ENCODE data around the gene SYVN1. TPM values are rescaled to one million over a fixed set of nuclear protein-coding genes. Genes with fewer than 3 reads are reported as not detected.

Gene SYVN1
- polyA plus RNA-seq, 1 of the 3 experiments (the other 2 are of a cell fraction): 31.9 TPM

GRCh38 chr11:65148657-65149056 is 14.3 kb upstream of the SYVN1 start (continued):
- TF ChIP-seq SMC3 (IDR thresholded peaks at IDR 0.05; ENCODE audit: low read depth, low read length) (no peak), USF1 (IDR thresholded peaks at IDR 0.05; ENCODE audit: borderline replicate concordance, low read depth) (no peak), TEAD4 (IDR thresholded peaks at IDR 0.05; ENCODE audit: borderline replicate concordance, insufficient read depth) (no peak), FOXJ3 (CRISPR knock-in tag; IDR thresholded peaks at IDR 0.05) (no peak)

DNA sequence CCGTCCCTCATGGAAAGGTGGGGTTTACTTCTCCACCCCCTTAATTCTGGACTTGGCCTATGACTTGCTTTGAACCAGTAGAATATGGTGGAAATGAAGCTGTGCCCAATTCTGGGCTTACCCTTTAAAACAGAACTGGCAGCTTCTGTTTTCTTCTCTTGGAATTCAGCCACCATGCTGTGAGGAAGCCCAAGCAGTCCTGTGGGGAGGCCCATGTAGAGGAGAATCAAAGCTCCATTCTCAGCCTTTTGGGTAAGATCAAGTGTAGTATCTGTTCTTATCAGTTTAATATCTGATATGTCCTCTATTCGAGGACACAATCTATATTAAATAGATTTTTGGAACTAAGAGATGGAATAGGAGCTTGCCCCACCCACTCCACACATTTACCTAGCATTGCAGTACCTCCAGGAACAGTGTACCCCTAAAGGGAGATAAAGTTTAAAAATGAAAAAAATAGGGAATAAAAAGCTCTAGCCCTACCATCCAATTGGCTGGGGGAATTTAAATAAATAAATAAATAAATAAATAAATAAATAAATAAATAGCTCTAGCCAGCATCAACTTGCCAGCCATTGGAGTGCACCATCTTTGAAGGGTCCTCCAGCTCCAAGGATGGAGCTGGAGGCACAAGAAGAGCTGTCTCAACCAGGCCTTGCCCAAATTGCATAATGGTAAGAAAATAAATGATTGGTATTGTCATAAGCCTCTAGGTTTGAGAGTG is 13.2 kb upstream of the SYVN1 start:
- Histone ChIP-seq H3K27ac (ENCODE audit: low read depth in 2 of 2, low read length in 1 of 2) (no peak overlapping the region), H3F3A (replicated peaks; ENCODE audit: insufficient read depth) (peaks cover 14% of the 10 kb centered on the region), H4K20me1 (ENCODE audit: insufficient read depth) (no peaks in the 10 kb centered on the region), H3K36me3 (replicated peaks in 1 of 2; ENCODE audit: control insufficient read depth in 1 of 2, insufficient read depth in 2 of 2, low read length in 1 of 2) (no peaks in the 10 kb centered on the region), H3K27me3 (ENCODE audit: insufficient read depth) (no peaks in the 10 kb centered on the region), H3K4me2 (no peak overlapping the region), H3K9me2 (no peaks in the 10 kb centered on the region), H2AFZ (ENCODE audit: low read depth) (no peak overlapping the region), H3K4me1 (ENCODE audit: control insufficient read depth in 1 of 2, insufficient read depth in 2 of 2, low read depth in 1 of 2, low read length in 1 of 2) (peaks cover 11% of the 10 kb centered on the region in 2 experiments; a peak in 2 of 4 replicates), H3K9me3 (no peaks in the 10 kb centered on the region), H3K79me2 (ENCODE audit: insufficient read depth) (no peaks in the 10 kb centered on the region), H3K4me3 (ENCODE audit: low read depth in 2 of 2, low read length in 1 of 2) (no peak overlapping the region), H3K9ac (no peak overlapping the region)
- ChIA-PET CTCF (interaction anchor here (0.9 to 3.8 kb wide), 5 partner anchors 9 to 168 kb away, joined by 3 to 13 read pairs (median 4); no protein-coding TSS in a partner anchor), POLR2A (no interaction called here)
- TF ChIP-seq TAF1 (IDR thresholded peaks at IDR 0.05; ENCODE audit: borderline replicate concordance, low read depth, low read length) (no peak), NFIC (IDR thresholded peaks at IDR 0.05; ENCODE audit: borderline replicate concordance) (no peak)
- WGBS (ENCODE audit: low lambda C conversion rate): 20% methylated on average over 2 of the region's 2 CpGs
- no peak for DNase-seq

DNA sequence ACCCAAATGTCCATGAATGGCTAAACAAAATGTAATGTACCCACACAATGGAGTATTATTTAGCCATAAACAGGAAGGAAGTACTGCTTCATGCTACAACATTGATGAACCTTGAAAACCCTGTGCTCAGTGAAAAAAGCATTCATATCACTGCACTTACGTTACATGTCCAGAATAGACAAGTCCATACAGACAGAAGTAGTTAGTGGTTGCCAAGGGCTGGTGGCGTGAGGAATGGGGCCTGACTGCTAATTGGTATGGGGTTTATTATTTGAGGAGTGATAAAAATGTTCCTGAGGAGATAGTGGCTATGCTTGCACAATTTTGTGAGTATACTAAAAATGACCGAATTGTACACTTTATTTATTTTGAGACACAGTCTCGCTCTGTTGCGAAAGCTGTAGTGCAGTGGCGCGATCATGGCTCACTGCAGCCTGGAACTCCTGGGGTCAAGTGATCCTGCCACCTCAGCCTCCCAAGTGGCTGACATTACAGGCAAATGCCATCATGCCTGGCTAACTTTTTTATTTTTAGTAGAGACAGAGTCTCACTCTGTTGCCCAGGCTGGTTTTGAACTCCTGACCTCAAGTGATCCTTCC is 7.7 kb upstream of the SYVN1 start:
- Histone ChIP-seq H3K79me2 (ENCODE audit: insufficient read depth) (no peaks in the 10 kb centered on the region), H3K9me3 (no peaks in the 10 kb centered on the region), H3K27ac (ENCODE audit: low read depth in 2 of 2, low read length in 1 of 2) (no peak overlapping the region), H2AFZ (ENCODE audit: low read depth) (no peak overlapping the region), H3K36me3 (replicated peaks in 1 of 2; ENCODE audit: control insufficient read depth in 1 of 2, insufficient read depth in 2 of 2, low read length in 1 of 2) (no peaks in the 10 kb centered on the region), H3K4me1 (ENCODE audit: control insufficient read depth in 1 of 2, insufficient read depth in 2 of 2, low read depth in 1 of 2, low read length in 1 of 2) (no peaks in the 10 kb centered on the region), H3K4me3 (ENCODE audit: low read depth in 2 of 2, low read length in 1 of 2) (no peak overlapping the region), H3K9ac (no peak overlapping the region), H3K9me2 (no peaks in the 10 kb centered on the region), H3K4me2 (no peak overlapping the region), H3K27me3 (ENCODE audit: insufficient read depth) (0 out of 2 replicates have a peak, but pooled peaks cover 6% of the 10 kb centered on the region), H3F3A (replicated peaks; ENCODE audit: insufficient read depth) (no peaks in the 10 kb centered on the region), H4K20me1 (ENCODE audit: insufficient read depth) (no peaks in the 10 kb centered on the region)
- TF ChIP-seq GABPA (IDR thresholded peaks at IDR 0.05; ENCODE audit: low read depth) (no peak), FOXM1 (IDR thresholded peaks at IDR 0.05; ENCODE audit: low read depth) (no peak), RXRA (IDR thresholded peaks at IDR 0.05; ENCODE audit: borderline replicate concordance, low read depth) (no peak)
- CTCF ChIA-PET: no interaction called here
- no peak for DNase-seq
- 64% methylated on average over 7 of the region's 7 CpGs for WGBS (ENCODE audit: low lambda C conversion rate)
- POLR2A ChIA-PET: no interaction called here
